DMS79 (cell line): Measurements from ENCODE around the gene GDE1.
"Not testable (repeated sequence)": the region's sequence is repeated elsewhere in the genome, so short reads cannot be mapped to it uniquely, and the experiment has no call there.

Source experiments
- DNase-seq: peaks from one replicate; lab custom pipeline; 2025; lab: John Stamatoyannopoulos, UW

The GDE1 gene

GRCh38 chr16:19521471-19522396, at the start of gene GDE1:
GDE1 (minus strand) TSS chr16:19522098; CDS start chr16:19521964, 134 bp downstream.
- peak; percentile 78 for DNase-seq

- no peak for DNase-seq
Observed at GRCh38 chr16:19567560-19567959, 45.7 kb upstream of the GDE1 start.

GRCh38 chr16:19566362-19566761, 44.5 kb upstream of the GDE1 start:
- DNase-seq = no peak

GRCh38 chr16:19563377-19563776, 41.5 kb upstream of the GDE1 start:
- no peak for DNase-seq

GRCh38 chr16:19560078-19560477, 38.2 kb upstream of the GDE1 start:
- no peak for DNase-seq

- DNase-seq = peak; percentile 10
Observed at GRCh38 chr16:19559242-19559910, 37.5 kb upstream of the GDE1 start.

- peak; percentile 12 for DNase-seq
Observed at GRCh38 chr16:19555938-19556771, 34.3 kb upstream of the GDE1 start.

GRCh38 chr16:19555186-19555937, 33.5 kb upstream of the GDE1 start, which contains the start of gene VPS35L:
VPS35L (plus strand) TSS chr16:19555703; CDS start chr16:19555730, 27 bp downstream.
- DNase-seq = peak; percentile 94

- no peak for DNase-seq
Observed at GRCh38 chr16:19549673-19550072, 27.8 kb upstream of the GDE1 start.

- no peak for DNase-seq
Observed at GRCh38 chr16:19548144-19548543, 26.2 kb upstream of the GDE1 start.

GRCh38 chr16:19543278-19543996, 21.5 kb upstream of the GDE1 start:
- DNase-seq = not testable (repeated sequence)

GRCh38 chr16:19542138-19542821, 20.4 kb upstream of the GDE1 start:
- peak; percentile 89 for DNase-seq

GRCh38 chr16:19540241-19540970, 18.5 kb upstream of the GDE1 start:
- no peak for DNase-seq

GRCh38 chr16:19532601-19533000, 10.7 kb upstream of the GDE1 start:
- DNase-seq = no peak

- no peak for DNase-seq
Observed at GRCh38 chr16:19528666-19529065, 6.8 kb upstream of the GDE1 start.

- DNase-seq = no peak
Observed at GRCh38 chr16:19527161-19527560, 5.3 kb upstream of the GDE1 start.

- no peak for DNase-seq
Observed at GRCh38 chr16:19525385-19525723, 3.5 kb upstream of the GDE1 start.

- DNase-seq = peak; percentile 38
Observed at GRCh38 chr16:19524616-19525384, 2.9 kb upstream of the GDE1 start.

- DNase-seq = no peak
Observed at GRCh38 chr16:19524356-19524615, 2.4 kb upstream of the GDE1 start.
